GM19043 (cell line): Measurements from ENCODE around the gene AMOT.

Experiments used
- ATAC-seq: cut with Tn5 transposase; IDR thresholded peaks from one replicate; pipeline ENCODE4 v1.9.1; 2021; ENCODE audit warnings: low read depth; ENCODE audit not compliant: unreplicated experiment

Gene AMOT

DNA sequence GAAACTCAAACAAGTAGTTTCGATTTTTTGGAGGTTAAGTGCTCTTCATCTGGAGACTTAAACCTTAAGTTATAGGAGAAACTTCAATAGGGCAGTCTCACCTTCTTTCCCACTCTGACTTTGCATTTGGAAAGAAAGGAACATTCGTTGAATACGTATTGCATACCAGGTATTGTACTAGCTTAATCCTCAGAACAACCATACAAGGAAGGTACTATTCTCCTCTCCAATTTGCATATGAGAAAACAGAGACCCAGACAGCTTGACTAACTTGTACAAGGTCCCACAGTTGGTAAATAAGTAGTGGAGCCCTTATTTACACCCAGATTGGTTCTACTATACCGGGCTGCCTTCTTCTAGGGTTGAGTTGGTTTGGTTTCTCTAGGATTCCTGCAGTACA is 32.6 kb downstream of the AMOT start:
- no peak for ATAC-seq

DNA sequence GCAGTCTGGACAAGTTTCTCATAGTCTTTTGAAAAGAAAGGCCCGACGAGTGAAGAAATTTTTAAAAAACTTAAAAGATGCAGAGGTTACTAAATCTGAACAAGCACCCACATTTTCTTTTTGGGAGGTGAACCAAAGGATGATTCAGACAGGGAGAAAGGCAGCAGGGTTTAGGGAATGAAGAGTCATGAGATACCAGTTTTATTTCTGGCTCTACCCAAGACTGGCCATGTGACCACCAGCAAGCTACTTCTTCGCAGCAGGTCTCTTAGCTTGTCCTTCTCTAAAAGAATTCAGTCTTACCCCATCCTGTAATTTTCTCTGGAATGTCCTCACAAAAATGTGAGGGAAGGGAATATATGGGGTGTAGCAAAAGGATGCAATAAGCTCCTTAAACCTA is 37.6 kb downstream of the AMOT start:
- ATAC-seq, result no peak

DNA sequence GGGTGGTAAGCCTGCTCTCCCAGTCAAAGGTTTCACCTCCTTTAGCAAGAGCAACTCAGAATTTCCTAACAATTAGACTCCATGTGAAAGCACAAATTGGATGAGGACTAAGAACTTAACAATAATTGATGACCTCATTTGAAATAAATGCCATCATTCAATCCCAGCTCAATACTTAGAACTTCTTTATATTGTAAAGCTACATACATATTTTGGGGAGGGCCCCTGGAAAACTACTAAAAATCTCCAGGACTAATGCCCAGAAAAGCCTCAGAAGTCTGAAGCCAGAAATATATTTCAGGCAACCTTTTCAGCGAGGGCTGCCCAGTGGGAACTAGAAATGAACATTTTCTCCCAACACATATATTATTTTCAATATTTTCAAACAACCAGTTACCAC is 38.1 kb downstream of the AMOT start:
- no peak for ATAC-seq

DNA sequence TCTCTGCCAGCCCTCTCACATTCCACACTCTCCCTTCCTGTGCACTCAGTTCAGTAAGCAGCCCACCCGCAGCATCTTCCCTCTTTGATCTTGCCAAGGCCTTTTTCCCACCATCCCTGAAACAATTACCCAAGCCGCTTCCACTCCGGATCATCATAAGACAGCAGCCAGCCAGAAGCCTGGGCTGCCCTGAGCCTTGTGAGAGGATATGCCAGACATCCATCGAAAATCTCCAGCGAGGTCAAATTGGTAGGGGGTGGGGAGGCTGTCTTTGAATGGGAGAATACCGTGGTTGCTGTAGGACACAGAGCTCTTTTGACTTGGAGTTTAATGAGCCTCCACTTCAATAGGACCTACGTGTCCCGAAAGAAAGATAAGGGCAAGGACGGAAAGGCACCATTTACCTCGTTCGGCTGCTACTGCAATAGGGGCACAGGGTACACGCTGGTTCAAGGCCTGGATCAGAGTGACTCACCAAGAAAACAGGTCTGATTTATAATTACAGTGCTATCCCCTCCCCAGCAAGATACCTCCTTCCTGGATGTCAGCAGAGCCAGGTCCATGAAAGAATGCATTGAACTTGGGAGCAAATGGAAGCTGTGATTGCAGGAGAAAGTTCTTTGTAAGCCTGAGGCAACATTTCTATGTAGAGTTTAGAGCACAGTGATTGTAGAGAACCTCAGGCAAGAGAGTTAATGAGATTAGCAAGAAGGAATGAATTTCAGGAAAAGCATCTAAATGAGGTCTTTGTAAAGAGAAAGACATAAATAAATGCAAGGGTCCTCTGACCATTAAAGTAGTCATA is 39.5 kb downstream of the AMOT start:
- ATAC-seq, result no peak

DNA sequence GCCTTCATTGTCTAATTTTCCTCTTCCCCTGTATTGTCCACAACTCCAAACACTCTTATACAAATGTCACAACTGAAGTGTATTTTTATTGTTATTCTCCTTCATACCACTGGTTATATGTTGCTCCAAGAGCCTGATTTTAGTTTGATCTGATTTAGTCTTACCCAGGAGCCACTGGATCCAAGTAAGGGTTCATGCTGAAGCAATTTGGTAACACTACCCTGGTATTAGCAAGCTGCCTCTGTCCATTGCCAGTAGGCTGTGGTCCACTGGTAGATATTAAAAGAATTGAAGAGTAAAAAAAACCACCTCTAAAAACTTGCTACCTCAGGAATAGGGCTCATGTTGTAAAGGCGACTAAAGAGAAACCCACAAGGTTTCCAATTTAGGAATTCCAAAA is 41.2 kb downstream of the AMOT start:
- ATAC-seq, result no peak

DNA sequence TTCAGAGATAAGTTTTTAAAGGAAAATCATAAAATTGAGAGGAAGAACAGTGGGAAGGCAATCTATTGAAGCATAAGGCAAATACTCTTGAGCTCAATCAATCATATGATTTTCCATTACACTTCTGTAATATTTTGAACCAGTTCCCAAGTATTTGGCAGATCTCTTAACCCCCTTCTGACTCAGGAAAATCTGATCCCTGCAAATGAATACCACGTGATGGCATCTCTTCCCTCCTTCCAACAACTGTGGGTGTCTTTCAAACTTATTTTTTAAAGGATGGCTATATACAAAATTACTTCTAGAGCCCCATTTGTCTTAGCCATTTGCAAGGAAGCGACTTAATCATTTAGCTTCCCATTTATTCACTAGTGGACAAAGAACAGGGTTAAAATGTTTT is 41.9 kb downstream of the AMOT start:
- ATAC-seq, result no peak

DNA sequence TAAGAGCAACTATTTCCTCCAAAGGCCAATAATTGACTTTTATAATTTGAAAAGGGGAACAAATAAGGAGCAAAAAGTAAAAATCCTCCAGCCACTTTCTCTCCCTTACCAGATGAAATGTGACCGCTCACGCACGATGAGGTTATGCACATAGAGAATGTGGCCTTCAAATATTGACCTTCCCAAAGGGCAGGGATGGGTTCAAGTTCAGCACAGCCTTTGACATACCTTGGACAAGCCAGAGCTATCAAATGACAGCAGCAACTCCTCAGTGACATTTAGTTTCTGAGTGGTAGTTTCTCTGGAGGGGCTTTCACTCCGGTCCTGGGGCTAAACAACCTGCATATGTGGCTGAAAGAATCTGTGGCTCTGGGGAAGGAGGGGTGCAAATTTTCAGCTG is 50.7 kb downstream of the AMOT start:
- ATAC-seq, result no peak

DNA sequence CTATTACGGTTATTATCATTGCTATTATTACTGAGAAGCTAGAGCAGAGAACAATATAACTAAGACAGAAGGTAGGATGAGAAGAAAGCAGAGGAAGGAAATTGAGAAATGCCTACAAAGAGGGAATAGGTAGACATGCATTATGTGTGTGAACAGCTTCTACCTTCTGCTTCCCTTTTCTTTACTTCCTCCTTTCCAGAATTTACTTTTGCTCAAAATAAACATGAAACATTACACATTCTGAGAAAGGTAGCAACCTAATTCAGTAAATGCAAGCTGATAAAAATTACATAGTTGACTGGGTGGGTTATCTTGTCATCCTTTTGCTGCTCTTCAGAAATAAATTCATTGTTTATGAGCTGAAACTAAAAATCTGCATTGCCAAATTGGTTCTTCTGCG is 54.6 kb downstream of the AMOT start:
- ATAC-seq, result no peak

DNA sequence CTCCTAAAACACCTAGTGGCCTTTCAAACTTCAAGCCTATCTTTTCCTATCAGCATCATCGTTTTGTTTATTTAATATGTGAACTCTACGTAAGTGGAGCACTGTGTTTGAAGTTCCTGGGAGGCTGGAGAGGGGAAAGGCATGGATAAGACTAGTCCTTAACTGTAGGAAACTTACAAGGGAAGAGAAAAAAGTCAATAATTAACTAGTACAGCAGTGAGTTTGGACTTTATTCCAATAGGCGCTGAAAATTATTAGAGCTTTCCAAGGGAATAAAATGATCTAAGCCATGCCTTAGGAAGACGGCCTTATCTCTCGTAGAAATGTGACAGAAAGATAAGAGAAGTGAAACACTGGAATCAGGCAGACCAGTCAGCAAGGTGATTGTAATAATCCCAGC is 55.3 kb downstream of the AMOT start:
- ATAC-seq, result no peak

DNA sequence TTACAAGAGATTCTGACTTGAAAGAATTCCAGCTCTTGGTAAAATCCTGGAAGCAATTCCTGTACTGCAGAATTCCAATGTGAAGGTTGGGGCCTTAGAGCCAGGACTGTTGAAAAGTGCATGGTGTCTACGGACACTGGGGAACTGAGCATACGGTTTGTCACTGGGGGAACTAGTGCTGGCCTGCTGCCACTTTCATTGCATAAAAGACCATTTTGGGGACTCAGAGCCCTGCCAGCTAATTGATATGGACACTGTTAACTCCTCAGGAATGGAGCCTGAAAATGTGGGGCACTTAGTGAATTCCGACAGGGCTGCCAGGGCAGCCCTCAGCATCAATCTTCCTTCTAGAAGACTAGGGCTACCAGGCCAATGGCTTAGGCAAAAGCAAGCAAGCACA is 55.9 kb downstream of the AMOT start:
- no peak for ATAC-seq

DNA sequence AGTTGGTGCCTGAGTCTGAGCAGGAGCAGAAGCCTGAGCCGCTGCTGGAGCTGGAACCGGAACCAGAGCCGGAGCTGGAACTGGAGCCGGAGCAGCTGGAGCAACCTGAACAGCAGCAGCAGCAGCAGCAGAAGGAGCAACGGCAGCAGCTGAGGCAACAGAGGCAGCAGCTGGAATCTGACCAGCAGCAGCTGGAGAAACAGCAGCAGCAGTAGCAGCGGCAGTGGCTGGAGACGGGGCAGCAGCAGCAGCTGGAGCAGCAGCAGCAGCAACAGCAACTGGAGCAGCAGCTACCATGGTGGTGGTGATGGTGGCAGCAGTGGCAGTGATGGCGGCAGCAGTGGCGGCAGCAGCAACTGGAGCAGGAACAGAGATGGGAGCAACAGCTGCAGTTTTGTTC is 61.5 kb downstream of the AMOT start:
- ATAC-seq, result no peak

DNA sequence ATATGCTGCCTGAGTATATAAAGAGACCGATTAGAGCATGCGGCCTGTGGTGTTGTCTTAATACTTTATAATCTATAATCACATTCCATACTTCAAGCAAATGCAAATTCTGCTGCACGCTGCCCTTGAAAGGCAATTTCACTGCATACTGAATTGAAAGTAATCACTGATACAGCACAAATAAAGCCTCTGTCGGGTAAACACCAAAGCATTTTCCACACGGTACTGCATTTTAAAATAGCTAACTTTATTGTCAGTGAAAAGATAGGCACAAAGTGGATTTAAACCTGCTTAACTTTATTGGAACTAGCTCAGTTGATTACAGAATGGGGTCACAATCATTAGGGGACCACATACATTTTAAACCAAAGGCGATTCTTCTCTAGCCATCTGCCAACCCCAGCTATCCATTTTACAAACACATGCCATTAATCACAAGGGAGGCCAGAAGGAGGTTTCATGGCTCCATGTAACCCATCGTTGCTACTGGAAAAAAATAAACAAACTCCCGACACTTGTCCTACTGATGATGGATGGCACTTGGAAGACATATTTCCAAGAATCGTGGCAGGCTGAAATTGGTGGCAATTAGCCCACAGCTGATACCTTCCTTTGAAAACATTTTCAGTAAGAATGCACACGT is 65.9 kb downstream of the AMOT start:
- ATAC-seq, result no peak

DNA sequence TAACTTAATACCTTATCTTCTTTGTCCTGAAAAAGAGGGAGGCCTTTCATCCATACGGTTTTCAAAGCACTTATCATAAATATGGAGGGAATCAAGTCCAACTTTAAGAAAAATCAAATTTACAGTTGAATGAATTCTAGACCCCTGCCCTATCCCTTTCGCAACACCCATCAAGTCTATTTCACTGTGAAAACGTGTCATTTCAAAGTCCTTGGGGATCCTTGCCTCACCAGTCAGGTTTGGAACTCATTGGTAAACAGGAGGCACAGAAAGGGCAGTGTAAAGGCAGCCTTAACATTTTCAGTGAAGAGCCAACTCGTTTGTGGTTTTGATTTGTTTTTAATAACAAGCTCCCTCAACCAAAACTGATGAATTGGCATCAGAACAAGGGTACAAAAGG is 66.5 kb downstream of the AMOT start:
- ATAC-seq, result no peak

DNA sequence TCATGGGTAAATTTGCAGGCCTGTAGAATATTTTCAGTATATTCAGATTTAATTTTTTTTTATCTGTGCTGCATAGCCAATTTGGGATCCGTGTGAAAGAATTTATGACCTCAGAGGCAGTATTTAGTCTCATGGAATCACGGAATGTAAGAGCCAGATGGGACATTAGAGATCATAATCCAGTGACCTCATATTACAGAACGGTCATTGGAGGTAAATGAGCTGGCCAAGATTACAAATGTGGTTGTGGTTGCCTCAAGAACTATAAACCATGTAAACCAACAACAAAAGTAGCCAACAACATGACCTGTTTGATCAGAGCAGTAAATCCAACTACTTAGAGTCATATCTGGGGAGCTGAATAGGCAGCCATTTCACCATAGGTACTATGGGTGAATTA is 71.6 kb downstream of the AMOT start:
- ATAC-seq, result no peak

DNA sequence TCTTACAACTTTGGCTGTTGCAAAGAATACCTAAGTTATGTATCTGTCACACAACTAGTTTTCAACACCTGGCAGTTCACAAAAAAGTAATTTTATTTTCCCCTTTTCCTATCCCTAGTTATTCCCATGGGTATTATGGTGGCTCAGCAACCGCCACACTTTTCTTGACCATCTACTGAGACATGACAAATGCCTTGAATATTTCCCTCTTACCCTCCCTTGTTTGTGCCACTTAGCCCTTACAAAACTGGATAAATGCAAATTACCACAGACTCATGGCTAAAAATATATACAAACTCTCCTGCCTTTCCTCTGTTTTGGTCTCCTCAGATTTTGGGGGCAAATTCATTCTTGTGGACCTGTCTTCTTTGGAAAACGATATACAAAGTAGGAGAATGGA is 72.1 kb downstream of the AMOT start:
- no peak for ATAC-seq

DNA sequence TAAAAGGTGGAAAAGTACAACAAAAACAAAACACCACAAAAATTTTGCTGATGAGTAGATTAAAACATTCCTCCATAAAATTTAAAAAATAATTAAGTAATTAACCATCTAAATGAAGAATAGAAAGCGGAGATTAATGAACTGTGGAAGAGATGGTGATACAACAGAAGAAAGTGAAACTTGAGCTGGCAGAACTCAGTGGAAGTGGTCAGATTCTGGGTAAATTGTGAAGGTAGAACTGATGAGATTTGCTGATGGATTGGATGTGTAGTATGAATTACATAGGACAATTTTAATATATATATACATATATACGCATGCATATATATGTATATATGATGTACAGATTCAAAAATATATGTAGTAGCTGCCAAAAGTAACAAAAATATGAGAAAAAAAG is 73.9 kb downstream of the AMOT start:
- ATAC-seq, result no peak

DNA sequence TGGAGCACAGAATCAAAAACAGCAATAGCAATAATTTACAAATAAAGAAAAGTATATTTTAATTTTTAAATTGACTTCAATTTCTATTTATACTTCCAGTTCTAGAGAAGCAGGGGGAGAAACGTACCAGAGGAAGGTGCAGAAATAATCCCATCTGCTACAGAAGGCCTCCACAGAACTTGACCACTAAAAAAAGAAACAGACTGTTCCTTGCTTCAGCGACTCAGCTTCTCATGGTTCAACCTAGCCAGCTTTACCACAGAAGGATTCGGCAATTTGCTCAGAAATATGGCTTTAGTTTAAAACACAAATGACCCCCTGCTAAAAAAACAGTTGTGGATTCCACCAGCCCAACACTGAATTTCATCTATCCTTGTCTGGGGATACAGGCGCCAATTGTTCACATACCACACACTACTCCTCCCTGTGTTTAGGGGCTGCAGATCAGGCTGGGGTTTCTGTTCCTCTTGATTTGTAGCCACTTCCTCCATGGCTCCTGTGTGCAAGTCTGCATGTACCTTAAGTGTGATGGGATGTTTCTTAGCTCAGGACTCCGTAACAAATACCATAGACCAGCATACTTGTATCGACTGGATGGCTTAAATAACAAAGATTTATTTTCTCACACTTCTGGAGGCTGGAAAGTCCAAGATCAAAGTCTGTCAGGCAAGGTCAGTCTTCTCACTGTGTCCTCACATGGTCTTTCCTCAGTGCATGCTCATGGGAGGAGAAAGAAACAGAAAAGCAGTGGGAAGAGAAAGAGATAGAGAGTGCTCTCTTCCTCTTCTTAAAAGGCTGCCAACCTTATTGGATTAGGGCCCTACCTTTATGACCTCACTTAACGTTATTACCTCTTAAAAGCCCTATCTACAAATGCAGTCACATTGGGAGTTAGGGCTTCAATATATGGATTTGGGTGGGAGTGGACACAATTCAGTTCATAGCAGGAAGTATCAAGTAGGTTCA is 79.1 kb downstream of the AMOT start:
- ATAC-seq, result peak; percentile 70

DNA sequence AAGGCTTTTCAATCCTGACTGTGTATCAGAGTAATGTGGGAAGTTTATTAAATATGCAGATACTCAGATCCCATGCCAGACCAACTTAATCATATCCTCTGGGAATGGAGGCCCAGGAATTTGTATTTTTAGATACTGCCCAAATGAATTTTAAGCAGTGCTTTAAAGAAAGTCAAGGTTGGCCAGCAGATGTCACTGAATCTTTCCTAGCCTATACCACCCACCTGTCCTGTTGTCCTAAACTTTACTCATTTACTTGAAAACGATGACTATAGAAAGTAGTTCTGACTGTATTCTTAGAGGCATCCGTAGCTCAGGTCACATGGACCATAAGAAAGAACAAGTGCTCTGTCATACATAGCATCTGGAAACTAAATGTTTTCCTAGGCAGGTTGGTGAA is 79.9 kb downstream of the AMOT start:
- ATAC-seq, result peak; percentile 57

DNA sequence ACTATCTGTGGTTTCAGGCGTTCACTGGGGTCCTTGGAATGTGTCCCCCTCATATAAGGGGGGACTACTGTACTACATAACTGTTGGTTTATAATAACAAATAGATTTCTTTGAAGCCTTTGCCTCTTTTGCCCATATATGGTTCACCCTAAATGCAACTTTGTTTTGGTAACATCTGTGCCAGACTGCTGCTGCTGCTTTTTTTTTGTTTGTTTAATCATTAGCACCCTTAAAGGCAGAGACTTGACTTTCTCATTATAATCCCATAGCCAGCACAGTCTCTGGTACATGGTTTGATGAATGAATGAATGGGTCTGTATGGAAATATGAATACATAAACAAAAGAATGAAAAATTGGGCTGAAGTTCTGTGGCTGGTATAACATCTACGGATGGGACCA is 80.7 kb downstream of the AMOT start:
- no peak for ATAC-seq

DNA sequence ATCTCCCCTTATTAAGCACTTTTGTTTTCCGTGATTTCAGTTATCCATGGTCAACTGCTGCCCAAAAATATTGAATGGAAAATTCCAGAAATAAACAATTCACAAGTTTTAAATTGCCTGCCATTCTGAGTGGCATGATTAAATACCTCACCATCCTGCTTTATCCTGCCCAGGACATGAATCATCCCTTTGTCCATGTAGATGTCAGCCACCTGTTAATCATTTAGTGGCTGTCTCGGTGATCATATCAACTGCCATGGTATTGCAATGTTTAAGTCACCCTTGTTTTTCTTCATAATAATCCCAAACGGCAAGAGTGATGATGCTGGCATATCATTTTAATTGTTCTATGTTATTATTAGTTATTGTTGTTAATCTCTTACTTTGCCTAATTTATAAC is 81.1 kb downstream of the AMOT start:
- ATAC-seq, result no peak

DNA sequence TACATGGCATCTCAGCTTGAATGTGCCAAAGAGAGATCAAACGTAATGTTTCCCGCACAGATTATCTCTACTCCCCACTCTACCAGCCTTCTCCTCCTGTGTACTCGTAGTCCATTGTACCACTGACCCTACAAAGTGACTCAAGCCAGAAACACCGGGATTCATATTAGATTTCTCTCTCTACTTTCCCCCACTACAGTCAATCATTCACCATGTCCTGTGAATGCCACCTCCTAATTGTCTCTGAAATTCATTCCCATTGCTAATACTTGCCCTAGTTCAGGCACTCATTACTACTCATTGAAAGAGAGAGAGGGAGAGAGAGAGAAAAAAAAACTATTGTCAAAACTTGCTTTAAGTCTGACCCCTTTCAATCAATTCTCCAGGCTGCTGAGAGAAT is 82.7 kb downstream of the AMOT start:
- no peak for ATAC-seq
